Measurements from ENCODE around the gene RLN3.

DNA sequence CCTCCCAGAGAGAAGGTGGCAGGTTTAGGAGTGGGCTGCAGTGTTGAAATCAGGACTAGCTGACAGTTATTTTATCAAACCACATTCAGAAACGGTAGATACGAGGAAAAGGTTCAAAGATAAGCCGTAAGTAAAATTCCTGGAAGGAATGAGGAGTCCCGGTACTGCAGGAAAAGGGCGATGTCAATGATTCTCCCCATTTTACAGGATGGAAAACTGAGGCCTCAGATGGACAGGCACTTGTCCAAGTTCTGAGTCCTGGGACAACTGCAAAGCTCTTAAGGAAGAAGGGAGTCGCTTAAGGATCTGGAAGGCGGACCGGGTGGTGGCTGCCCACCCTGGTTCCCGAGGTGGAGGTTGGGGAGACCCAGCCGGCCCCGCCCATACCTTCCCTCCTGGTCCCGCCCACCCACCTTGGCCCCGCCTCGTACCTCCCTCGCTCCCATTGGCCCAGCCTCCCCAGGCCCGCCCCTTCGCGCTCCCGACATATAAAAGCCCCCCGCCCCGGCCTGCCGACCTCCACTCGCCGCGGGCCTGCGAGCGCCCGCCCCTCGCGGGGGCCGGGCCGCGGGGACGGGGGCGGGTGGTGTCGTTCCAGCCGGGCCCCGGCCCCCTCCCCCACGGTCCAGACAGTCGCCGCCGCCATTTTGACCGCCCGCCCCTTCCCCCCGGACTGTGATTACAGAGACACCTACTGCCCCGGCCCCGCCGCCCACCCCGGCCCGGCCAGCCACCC is 22.4 kb upstream of the RLN3 start:
- TF ChIP-seq POLR2AphosphoS5 (IDR thresholded peaks at IDR 0.05): peak in 2 of 3 donors; percentile 8 to 97
- TF ChIP-seq, protein P1, sequence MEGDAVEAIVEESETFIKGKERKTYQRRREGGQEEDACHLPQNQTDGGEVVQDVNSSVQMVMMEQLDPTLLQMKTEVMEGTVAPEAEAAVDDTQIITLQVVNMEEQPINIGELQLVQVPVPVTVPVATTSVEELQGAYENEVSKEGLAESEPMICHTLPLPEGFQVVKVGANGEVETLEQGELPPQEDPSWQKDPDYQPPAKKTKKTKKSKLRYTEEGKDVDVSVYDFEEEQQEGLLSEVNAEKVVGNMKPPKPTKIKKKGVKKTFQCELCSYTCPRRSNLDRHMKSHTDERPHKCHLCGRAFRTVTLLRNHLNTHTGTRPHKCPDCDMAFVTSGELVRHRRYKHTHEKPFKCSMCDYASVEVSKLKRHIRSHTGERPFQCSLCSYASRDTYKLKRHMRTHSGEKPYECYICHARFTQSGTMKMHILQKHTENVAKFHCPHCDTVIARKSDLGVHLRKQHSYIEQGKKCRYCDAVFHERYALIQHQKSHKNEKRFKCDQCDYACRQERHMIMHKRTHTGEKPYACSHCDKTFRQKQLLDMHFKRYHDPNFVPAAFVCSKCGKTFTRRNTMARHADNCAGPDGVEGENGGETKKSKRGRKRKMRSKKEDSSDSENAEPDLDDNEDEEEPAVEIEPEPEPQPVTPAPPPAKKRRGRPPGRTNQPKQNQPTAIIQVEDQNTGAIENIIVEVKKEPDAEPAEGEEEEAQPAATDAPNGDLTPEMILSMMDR (IDR thresholded peaks at IDR 0.05): peak in 1 of 3 donors; percentile 11

All from breast epithelium (tissue), 3 donors.